ENCODE data around the gene CTPS1.
A peak's percentile ranks its signal among the peaks of the same experiment; 100 is the strongest.

Gene CTPS1

DNA sequence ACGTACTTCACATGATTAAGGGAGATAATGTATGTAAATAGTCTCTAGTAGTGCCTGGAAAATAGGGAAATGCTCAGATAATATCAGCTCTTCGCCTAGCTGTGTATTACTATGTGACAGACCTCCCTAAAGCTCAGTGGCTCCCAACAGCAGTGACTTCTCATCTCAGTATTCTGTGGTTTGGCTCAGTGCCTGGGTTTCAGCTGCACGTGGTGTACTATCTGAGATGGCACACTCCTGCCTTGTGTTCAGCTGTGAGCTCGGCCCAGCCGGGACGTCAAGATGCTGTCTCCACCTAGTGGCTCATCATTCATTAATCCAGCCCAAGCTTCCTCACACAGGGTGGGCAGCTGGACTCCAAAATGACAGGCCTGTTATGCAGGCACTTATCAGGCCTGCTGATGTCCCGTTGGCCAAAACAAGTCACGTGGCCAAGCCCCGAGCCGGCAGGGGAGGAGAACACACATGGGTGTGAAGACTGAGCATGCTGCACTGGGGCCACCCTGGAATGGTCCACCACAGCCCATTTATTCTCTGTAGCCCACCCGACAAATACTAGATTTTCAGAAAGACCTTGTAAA, 24.2 kb downstream of the CTPS1 start:
- DNase-seq = peak; percentile 85

DNA sequence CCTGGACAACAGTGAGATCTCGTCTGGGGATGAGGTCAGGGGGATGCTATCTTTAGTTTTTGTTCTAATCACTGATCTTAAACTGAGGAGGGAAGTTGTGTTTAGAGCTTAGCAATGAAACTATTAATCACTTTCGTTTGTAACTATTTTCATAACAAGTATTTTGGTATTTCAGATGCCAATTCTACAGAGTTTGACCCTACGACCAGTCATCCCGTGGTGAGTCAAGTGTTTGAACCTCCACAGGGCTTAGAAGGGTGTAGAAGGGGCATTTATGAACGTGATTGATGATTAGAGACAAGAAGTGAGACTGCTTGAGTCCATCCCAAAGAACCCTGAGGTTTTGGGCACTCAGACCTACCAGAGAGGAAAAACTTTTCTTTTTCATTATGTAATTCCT, 26.4 kb downstream of the CTPS1 start:
- DNase-seq = no peak

DNA sequence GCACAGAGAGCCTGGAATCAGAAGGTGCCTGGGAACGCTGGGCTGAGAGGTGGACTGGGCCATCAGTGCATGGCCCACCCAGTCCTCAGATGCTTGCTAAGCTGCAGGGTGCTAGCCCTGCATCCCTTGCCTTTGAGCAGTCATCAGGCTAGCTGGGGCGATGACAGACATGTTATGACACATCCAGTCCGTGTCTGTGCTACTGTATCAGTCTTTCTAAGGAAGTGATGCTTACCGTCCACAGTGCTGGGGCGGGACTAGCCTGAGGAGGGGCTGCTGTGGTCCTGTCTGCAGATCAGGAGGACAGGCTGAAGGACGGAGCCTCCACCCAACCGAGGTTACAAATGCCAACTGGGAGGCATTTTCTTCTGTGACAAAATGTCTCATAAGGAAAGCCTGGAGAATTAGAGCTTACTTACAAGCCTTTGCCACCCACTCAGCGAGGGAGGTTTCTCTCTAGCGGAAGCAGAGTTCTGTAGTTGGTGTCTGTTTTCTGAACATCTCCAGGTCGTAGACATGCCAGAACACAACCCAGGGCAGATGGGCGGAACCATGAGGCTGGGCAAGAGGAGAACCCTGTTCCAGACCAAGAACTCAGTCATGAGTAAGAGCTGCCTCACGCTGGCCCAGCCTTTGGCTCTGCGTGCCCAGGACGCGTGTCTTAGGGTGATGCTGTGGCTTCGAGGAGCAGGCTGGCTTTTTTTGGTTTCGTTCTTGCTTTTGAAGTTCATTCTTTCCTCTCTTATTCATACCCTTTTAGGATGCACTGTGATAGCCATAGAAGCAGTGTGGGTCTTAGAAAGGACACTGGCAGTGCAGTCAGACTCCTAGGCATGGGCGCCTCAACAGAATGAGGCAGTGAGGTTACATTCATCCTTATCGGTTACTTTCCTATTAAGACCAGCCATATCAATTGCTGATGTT, 27.7 kb downstream of the CTPS1 start:
- DNase-seq = no peak

DNA sequence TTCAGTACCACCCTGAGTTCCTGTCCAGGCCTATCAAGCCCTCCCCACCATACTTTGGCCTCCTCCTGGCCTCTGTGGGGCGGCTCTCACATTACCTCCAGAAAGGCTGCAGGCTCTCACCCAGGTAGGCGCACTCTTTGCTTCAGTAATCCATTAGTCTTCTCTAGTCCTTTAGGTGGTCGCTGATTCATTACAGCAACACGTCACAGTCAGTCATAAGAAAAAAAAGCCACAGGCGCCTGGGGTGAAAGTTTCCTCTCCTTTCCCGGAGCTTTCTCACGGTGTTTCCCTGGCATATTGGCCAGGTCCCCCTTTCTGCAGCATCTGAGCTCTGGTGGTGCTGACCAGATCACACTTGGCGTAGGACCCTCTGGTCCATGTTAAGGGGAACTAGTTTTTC, 30.0 kb downstream of the CTPS1 start:
- DNase-seq = no peak

DNA sequence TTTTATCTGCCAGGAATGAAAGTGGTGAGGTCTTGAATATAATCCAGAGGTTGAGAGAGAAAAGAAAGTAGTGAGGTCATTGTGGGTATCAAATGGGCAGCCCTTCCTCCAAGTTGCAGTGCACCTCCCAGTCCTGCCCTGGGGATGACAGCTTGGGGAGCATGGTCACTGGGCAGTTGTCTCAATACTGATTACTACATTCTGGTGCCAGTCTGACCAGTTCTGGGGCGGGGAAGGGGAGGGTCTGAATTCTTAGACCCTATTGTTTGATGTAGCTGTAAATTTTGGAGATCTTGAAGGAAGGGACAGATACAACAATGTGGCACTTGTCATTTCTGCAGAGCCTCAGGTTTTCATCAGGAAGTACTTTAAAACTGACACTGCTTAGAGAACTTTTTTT, 30.8 kb downstream of the CTPS1 start:
- no peak for DNase-seq

DNA sequence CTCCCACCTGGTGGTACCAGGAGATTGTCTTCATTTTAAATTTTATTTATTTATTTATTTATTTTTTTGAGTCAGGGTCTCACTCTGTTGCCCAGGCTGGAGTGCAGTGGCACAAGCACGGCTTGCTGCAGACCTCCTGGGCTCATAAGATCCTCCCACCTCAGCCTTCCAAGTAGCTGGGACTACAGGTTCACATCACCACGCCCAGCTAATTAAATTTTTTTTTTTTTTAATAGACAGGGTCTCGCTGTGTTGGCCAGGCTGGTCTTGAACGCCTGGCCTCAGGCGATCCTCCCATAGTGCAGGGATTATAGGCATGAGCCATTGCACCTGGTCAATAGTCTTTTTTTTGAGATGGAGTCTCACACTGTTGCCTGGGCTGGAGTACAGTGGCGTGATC, 33.5 kb downstream of the CTPS1 start:
- DNase-seq = no peak

DNA sequence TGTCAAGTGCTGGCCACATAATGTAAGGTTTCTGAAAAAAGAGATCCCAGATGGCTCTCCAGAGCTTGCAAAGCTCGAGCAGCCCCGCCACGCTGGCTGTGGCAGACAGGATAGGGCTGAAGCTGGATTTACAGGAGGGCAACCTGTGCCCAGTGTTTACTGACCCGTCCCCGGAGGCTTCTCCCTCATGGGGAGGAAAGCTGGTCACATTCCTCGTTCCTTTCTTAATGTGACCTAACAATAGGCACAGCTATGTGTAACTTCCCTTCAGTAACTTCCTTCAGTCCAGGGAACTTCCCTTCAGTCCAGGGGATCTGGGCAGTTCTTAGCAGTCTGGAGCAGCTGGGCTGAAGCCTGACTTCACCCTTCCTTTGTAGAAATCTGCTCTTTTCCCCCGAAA, 34.3 kb downstream of the CTPS1 start:
- DNase-seq = no peak

DNA sequence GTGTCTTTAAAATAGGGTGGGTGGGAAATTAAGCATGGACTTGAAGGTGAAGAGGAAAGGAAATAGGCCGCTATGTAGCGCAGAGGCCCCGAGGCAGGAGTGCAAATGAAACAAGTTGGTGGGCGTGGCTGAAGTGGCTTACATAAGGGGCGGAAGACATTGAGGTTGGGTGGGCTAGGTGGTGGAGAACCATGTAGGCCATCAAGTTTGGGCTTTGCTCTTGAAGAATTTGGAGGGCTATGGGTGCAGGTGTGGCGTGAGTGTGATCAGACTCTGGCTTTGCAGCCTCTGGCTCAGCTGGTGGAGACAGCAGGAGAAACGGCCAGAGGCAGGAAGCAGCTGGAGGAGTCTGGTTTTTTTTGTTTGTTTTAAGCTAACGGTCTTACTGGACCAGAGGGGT, 35.4 kb downstream of the CTPS1 start:
- DNase-seq = no peak

DNA sequence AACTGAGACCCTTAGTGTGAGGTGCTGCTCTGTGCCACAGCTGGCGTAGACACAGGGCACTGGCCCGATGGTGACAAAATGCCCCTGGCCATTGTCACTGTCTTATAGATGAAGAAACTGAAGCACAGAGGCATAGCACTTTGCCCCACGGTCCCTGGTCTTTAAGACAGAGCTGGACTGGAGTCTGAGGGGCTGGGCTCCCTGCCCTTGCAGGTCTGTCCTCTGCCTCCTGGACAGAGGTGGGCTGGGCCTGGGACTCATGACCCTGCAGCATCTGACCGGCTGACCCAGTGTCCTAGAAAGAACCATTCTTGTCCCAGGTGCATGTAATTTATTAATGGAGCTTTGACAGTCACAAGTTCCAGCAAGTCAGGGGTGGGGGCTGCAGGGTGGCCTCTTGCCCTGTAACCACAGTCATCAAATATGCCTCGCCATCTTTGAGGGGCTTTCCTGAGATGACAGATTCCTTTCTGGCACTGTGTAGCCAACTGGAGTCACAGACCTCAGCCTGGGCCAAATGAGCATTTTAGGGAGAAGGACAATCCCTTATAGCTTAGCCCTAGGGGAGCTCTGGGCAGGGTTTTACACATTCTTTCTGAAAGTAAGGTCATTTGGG, 35.9 kb downstream of the CTPS1 start:
- no peak for DNase-seq

DNA sequence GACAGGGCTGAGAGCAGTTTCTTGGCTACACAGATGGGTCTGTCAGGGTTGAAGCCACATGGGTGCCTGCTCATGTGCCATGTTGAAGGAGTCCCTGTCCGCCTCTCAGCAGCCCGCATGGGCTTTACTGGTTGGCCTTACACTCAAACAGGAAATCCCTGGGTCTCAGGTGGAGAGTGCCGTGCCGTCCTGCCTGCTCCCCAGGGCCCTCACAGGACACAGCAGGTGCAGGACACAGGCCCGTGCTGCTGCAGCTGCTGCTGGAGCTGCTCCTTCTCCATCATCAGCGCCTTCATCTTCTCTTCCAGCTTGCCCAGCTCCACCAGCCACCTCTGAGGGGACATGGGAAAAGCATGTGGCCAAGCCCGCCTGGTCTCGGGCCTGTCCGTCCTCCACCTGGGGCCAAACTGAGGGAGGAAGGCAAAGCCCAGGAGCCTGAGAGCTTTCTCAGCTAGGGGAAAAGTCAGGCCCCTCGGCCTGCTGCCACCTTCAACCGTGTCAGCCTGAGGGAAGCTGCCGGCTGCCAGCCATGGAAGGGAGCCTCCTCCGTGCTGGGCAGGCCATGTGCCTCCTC, 36.5 kb downstream of the CTPS1 start:
- no peak for DNase-seq

DNA sequence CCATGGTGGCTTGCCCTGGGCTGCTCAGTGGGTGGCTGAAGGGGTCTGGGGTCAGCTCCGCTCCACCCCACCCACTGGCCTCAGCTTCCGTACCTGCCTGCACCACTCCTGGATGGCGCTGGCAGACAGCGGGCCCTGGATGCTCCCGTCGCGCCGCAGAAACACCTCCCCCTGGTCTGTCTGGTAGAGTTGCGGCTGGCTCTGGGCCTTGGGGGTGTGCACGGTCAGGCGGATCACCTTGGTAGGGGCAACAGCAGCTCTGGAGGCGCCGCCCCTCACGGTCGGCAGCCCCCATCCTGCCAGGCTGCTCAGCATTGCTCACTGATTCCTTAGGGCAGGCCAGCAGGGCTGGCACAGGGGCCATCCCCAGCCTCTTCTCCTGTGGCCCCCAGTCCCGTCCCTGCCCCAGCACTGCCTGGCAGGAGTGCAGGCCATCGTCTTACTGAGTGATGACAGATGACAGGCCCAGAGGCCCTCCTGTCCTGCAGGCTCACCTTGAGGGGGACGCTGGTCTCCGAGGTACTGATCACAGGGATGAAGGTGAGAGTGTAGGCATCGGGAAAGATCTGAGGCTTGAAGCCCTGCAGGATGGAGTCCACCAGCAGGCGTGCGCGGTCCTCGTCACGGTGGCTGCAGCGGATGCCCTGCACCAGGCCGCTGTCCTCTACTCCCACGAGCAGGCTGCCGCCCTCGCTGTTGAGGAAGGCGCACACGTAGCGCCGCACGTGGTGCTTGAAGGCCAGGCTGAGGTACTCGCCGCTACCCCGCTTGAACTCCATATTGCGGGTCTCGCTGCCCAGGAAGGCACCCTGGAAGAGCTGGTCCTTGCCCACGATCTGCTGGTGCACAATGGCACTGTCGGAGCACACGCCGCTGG, 37.9 kb downstream of the CTPS1 start:
- no peak for DNase-seq

DNA sequence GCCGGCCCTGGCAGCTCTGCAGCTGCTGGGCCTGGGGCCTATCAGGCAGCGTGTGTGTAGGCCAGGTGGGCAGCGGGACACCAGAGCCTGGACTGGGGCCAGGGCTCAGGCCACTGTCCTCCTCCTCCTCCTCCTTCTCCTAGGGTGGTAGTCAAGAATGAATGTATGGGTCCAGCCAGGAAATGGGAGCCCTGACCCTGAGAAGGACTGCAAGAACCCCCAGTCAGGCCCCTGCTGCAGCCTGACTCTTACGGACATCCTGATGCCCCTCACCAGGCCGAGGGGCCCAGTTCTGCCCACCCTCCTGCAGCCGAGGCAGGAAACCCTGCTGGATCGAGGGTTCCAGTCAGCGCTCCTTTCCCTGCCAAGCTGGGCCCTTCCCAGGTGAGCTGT, 38.5 kb downstream of the CTPS1 start:
- DNase-seq = no peak

DNA sequence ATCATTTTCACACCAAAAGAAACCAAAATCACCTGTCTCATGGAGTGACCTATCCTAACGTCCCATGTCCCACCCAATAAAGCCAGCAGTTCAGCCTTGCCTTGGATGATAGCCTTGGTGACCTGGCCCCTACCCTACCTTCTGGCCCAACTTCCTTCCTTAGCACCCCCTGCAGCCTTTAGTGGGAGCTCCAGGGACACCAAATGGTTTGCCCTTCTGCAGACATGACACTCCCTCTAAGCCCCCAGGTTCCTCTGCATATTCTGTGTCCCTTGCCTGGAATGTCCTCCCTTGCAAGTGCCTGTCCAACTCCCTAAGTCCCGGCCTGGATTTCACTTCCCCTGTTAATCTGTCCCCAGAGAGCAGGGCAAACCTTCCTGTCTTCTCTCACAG, 39.9 kb downstream of the CTPS1 start:
- no peak for DNase-seq

DNA sequence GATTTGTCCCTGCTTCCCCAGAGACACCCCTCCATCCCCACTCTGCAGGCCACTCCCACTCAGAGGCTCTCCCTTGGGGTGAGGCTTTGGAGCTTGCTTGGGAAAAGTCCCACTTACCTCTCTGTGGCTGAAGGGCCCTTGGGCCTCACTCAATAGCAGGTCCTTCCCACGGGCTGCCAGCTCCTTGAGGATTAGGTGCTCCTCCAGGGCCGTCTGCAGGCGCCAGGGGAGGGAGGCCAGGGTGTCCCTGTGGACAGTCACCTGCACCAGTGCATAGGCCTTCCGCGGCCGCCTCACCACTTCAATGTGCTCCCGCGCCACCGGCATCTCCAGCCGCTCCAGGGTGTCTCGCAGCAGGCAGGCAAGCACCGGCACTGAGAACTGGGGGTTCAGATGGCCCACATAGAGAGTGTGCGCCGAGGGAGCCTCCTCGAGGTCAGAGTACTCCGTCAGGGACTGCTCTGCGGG, 40.6 kb downstream of the CTPS1 start:
- DNase-seq = no peak

DNA sequence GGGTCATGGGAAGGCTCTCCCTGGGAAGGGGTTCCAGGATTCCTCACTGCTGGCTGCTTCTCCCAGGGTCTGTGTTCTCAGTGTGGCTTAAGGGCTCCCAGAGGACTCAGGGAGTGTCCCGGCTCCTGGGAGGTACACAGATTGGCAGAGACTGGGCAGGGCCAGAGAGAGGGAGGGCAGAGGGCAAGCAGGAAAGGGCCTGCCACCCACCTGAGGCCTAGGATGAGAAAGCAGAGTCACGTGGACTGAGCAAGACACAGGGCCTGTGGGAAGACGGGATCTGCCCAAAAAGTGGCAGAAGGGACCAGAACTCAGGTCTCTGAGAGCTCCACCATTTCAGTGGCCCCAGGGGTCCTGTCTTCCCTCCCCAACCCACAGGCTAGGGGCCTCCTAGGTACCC, 41.2 kb downstream of the CTPS1 start:
- DNase-seq = no peak

DNA sequence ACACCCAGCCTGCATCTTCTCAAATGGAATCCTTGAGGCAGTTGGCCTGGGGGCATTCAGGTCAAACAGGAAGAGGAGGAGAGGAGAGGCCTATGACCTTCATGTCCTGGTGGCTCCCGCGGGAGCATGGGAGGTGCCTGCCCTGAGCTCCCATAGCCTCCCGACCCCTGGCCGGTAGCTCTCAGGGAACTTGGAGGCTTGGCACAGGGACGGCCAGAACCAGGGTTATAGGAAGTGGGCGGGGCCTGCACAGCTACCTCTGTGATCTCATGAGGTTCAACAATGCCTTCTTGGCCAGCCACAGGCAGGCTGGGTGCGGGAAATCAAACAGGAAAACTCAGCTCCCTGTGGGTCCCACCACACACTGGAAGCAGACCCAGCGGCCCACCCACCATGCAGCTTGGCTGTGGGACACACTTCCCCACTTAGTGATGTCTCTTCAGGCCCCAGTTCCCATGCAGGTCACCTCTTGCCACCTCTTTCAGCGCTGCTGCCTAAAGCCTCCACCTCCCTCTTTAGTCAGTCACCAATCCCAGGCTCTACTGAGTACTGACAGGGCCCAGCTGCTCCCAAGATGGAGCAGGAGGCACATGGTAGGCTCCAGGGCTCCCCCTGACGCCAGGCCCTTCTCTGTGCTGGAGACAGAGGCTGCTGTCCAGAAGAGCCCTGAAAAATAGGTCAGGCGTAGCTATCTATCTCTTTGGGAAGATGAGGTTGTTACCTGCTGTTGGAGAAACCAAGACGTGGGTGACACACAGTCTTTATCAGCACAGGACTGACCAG, 42.2 kb downstream of the CTPS1 start, which contains the start of gene SLFNL1:
SLFNL1 (minus strand) TSS at position 200 of the 783 bp plus-strand sequence. CDS start 1,065 bp downstream, outside the sequence.
- DNase-seq = no peak

DNA sequence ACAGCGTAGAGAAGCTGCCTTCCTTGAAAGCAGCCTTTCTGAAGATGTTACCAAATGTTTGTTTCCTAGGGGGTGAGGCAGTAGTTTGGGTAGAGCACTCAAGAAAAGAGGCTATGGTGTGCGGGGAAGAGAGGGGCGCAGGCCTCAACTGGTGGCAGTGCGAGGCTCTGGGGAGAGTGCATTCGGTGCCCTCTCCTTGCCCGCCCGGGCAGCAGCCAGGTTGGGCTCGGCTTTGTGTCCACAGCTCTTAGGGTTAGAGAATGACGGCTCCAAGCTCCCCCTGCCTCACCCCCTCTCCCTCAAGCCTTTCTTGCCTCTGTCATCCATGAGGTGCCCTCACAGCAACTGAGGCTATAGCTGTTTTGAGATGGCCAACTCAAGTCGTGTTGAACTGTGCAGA, 42.9 kb downstream of the CTPS1 start:
- no peak for DNase-seq

DNA sequence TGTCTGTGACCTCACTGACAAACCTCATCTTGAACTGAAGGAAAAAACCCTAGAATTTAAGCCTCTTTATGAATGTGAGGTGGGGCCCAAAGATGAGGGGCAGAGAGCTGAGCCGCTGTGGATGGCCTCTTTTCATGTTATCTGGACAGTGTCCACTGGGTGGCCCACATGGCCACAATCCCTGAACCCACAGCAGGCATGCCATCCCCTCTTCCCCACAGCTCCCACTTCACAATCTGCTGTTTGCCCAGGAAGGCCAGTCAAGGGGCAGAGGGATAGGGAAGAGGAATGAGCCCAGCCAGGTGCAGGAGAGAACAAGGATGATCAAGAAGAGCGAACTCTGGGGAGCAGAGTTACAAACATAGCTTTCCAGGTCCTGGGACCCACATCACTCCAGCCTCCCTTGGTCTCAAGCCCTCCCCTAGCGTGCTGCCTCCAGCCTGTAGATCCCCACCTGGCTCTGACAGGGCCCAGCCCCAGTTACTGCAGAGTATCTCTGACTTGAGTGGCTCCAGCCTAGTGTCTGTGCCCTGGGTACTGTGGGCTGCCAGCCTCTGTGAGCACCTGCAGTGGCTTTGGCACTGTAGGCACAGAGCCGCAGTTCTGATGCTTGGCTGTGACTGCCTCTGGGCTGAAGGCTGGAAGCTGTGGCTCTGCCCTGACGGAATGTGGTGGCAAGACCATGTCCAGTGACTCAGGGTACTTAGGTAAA, 43.9 kb downstream of the CTPS1 start:
- no peak for DNase-seq

DNA sequence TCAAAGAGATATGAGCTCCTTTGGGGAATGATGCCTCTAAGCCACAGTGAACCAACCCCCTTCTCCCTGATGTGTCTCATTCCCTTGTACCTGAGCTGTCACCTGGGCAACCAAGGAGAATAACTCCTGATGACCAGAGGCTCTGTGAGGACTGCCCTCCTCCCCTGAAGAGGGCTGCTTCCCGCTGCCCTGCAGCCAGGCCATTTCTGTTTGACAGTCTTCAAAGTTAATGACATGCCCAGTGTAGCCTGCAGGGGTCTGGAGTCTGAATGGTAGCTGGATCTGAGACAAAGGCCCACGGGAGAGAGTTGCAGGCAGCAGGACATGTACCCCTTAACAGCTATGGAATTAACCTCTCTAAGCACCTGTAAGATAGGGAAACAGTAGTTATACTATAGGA, 45.5 kb downstream of the CTPS1 start:
- no peak for DNase-seq

DNA sequence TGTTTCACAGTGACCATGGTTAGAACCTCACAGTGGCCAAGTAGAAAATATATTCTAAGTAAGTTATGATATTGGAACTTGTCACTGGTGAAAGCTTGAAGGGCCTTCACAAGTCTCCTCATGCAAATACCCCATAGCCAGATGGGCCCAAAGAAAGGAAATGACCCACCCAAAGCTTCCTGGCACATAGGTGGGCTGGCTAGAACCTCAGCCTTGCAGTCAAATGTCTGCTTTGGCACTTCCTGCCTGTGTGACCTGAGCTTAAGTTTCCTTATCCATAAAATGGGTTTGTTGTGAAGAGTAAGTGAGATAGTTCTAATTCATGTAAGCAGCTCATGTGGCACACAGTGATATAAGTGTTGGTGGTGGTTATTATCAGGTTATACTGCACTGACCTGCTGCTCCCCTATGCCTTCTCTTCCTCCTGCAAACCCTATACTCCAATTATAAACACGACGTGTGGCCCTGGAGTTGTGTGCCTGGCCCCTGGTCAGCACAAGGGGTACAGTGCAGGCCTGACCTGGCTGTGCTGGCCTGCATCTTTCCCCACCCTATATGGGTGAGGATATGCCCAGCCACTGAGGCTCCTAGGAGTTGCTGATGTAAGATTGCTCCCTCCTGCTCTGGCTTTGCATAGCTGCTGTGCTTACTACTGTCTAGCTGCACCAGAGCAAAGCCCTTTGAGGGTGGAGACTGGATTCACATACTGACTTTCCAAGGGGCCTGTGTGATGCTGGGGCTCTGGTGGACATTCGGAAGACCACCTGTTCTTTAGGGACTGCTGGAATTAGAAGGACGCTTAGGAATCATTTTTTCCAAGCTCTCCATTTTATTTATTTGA, 46.7 kb downstream of the CTPS1 start:
- no peak for DNase-seq

Data from CD4-positive, alpha-beta T cell treated with Interleukin-15 for 1 hour (primary cell).